ENCODE results near the gene UBE2G2. TPM values are rescaled to one million over a fixed set of nuclear protein-coding genes. Genes with fewer than 3 reads are reported as not detected.

UBE2G2 gene
- total RNA-seq, 1 experiment from 2014 or later, result 159 TPM

DNA sequence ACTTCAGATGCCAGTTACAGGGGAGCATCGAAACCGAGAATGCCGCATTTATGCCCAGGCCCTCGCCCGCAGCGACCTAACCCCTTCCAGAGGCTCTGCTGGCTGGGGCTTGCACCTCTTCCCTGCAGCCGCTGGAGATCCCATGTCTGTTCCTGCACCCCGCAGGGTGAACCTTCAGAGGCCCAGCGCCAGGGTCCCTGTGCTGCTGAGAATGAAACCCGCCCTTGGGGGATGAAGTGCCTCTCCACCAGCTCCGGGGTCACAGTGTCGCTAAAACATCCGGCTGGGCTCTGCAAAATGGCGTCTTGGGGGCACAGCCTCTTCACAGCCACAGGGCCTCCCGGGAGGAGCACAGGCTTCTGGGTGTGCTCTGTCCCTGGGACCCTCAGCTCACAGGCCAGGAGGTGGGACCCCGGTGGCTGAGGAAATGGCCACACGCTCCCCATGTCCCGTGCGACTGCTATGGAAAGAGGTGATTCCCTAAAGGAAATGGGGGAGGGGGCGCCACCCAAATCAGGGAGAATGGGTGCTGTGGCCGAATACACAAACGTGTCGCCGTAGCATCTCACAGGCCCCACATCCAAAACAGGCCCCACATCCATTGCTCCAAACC, 50.3 kb downstream of the UBE2G2 start:
- CTCF ChIA-PET, result no interaction called here
- intact Hi-C loops (cut with micrococcal nuclease), result no loop called here
- no peaks in the 10 kb centered on the region for H3K36me3 ChIP-seq (ENCODE audit: low read depth, low read length)
- H3K27ac ChIP-seq (ENCODE audit: low read length), result no peak overlapping the region
- no peak overlapping the region for H3K9ac ChIP-seq (ENCODE audit: low read length)
- H3K79me2 ChIP-seq (ENCODE audit: low read length), result peaks cover 22% of the 10 kb centered on the region
- no peak for TF ChIP-seq EZH2 (IDR thresholded peaks at IDR 0.05; ENCODE audit: low read length, unreplicated experiment)
- TF ChIP-seq CTCF (conservative IDR thresholded peaks at IDR 0.05; ENCODE audit: low read depth, low read length), result no peak
- TF ChIP-seq EZH2phosphoT487 (IDR thresholded peaks at IDR 0.05; ENCODE audit: borderline replicate concordance, low read length), result no peak
- H3K4me3 ChIP-seq (ENCODE audit: low read length), result peak overlapping the region; percentile 3; the same call in 1 of the 2 replicates
- ATAC-seq (no peak), DNase-seq (no peak)
- H3F3A ChIP-seq (ENCODE audit: low read length, unreplicated experiment), result no peaks in the 10 kb centered on the region
- no peaks in the 10 kb centered on the region for H3K9me2 ChIP-seq (replicated peaks; ENCODE audit: low read length)
- H3K4me2 ChIP-seq (ENCODE audit: low read length), result peak overlapping the region; percentile 61
- no peaks in the 10 kb centered on the region for H3K27me3 ChIP-seq (ENCODE audit: low read length)
- H2AFZ ChIP-seq (ENCODE audit: low read length), result no peak overlapping the region
- BruUV-seq (replicated peaks), result no TSS peak
- H3K9me3 ChIP-seq (ENCODE audit: low read length), result no peaks in the 10 kb centered on the region
- H3K4me1 ChIP-seq (ENCODE audit: insufficient read depth, low read length), result peaks cover 41% of the 10 kb centered on the region
- POLR2A ChIA-PET (ENCODE audit: unreplicated experiment), result no interaction called here
- no peaks in the 10 kb centered on the region for H4K20me1 ChIP-seq (ENCODE audit: low read length)

- Histone ChIP-seq H3K4me2 (ENCODE audit: low read length) (peak overlapping the region; percentile 61; the same call in 1 of the 2 replicates), H3K36me3 (ENCODE audit: low read depth, low read length) (no peaks in the 10 kb centered on the region), H3K9me3 (ENCODE audit: low read length) (no peaks in the 10 kb centered on the region), H3K27me3 (ENCODE audit: low read length) (no peaks in the 10 kb centered on the region), H3K9me2 (replicated peaks; ENCODE audit: low read length) (no peaks in the 10 kb centered on the region), H4K20me1 (ENCODE audit: low read length) (no peaks in the 10 kb centered on the region), H3K4me1 (ENCODE audit: insufficient read depth, low read length) (peaks cover 41% of the 10 kb centered on the region), H3F3A (ENCODE audit: low read length, unreplicated experiment) (no peaks in the 10 kb centered on the region), H3K27ac (ENCODE audit: low read length) (no peak overlapping the region), H3K4me3 (ENCODE audit: low read length) (no peak overlapping the region; the same call in 1 of the 2 replicates), H3K9ac (ENCODE audit: low read length) (no peak overlapping the region), H3K79me2 (ENCODE audit: low read length) (peaks cover 22% of the 10 kb centered on the region), H2AFZ (ENCODE audit: low read length) (no peak overlapping the region)
- DNase-seq (no peak), ATAC-seq (no peak)
- ChIA-PET CTCF (no interaction called here), POLR2A (ENCODE audit: unreplicated experiment) (no interaction called here)
- no TSS peak for BruUV-seq (replicated peaks)
- TF ChIP-seq EZH2 (IDR thresholded peaks at IDR 0.05; ENCODE audit: low read length, unreplicated experiment), result no peak
- TF ChIP-seq EZH2phosphoT487 (IDR thresholded peaks at IDR 0.05; ENCODE audit: borderline replicate concordance, low read length), result no peak
- TF ChIP-seq CTCF (conservative IDR thresholded peaks at IDR 0.05; ENCODE audit: low read depth, low read length), result no peak
- intact Hi-C loops (cut with micrococcal nuclease), result no loop called here
These were observed 51.0 kb downstream of the UBE2G2 start for GRCh38 chr21:44750675-44751025.

GRCh38 chr21:44749759-44750674, 51.6 kb downstream of the UBE2G2 start:
- intact Hi-C loops (cut with micrococcal nuclease), result no loop called here
- H3K9me2 ChIP-seq (replicated peaks; ENCODE audit: low read length), result no peaks in the 10 kb centered on the region
- H3K4me1 ChIP-seq (ENCODE audit: insufficient read depth, low read length), result peaks cover 38% of the 10 kb centered on the region
- no peak overlapping the region for H3K9ac ChIP-seq (ENCODE audit: low read length)
- POLR2A ChIA-PET (ENCODE audit: unreplicated experiment), result no interaction called here
- peaks cover 22% of the 10 kb centered on the region for H3K79me2 ChIP-seq (ENCODE audit: low read length)
- no peak for DNase-seq
- H3F3A ChIP-seq (ENCODE audit: low read length, unreplicated experiment), result no peaks in the 10 kb centered on the region
- no peak for TF ChIP-seq CTCF (conservative IDR thresholded peaks at IDR 0.05; ENCODE audit: low read depth, low read length)
- TF ChIP-seq EZH2 (IDR thresholded peaks at IDR 0.05; ENCODE audit: low read length, unreplicated experiment), result no peak
- no peak for TF ChIP-seq EZH2phosphoT487 (IDR thresholded peaks at IDR 0.05; ENCODE audit: borderline replicate concordance, low read length)
- H3K27ac ChIP-seq (ENCODE audit: low read length), result no peak overlapping the region
- H3K9me3 ChIP-seq (ENCODE audit: low read length), result no peaks in the 10 kb centered on the region
- no TSS peak for BruUV-seq (replicated peaks)
- ATAC-seq, result no peak
- no peaks in the 10 kb centered on the region for H3K36me3 ChIP-seq (ENCODE audit: low read depth, low read length)
- H2AFZ ChIP-seq (ENCODE audit: low read length), result no peak overlapping the region
- no peaks in the 10 kb centered on the region for H3K27me3 ChIP-seq (ENCODE audit: low read length)
- no peak overlapping the region for H3K4me3 ChIP-seq (ENCODE audit: low read length)
- H4K20me1 ChIP-seq (ENCODE audit: low read length), result no peaks in the 10 kb centered on the region
- CTCF ChIA-PET, result no interaction called here
- H3K4me2 ChIP-seq (ENCODE audit: low read length), result peak overlapping the region; percentile 61; the same call in 1 of the 2 replicates
